Retina (tissue), 1 donor: ENCODE data around the gene CNTD1.
"Not testable (repeated sequence)": the region's sequence is repeated elsewhere in the genome, so short reads cannot be mapped to it uniquely, and the experiment has no call there.

Experiments
- DNase-seq: peaks from one replicate; pipeline ENCODE4 v3.0.0-alpha.2; 2016

The CNTD1 gene

DNA sequence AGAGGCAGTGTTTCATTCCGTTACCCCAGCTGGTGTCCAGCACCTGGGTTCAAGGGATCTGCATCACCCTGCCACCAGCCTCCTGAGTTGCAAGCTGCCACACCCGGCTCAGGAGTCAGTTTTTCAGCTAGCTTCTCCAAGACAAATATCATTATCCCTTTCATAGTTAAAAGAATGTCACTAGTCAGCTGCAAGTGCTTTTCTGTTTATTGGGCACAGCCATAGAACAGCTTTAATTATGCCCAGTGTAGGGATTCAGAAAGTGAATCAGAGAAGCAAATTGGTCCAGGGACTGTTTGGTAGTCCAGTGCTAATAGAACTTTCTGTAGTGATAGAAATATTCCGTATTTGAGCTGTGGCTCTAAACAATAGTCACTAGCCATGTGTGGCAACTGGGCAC lies 49.4 kb downstream of the CNTD1 start:
- DNase-seq: no peak

- no peak for DNase-seq
Measured at GRCh38 chr17:42849031-42849430, 50.4 kb downstream of the CNTD1 start.

- no peak for DNase-seq
Measured at GRCh38 chr17:42849451-42850181, 51.0 kb downstream of the CNTD1 start.

DNA sequence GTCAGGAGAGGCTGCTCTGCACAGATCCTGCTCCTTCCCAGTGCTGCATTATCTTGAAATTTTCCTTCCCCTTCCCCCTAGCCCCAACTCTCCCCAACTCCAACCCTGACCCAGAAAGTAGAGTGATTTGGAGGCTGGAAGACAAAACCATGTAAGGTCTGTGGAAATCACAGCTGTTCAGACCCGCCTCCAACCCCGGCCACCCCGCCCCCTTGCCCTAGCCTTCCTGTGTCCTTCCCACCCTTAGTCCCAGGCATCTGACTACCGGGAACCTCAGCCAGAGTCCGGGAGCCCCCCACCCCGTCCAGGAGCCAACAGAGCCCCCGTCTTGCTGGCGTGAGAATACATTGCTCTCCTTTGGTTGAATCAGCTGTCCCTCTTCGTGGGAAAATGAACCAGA lies 52.3 kb downstream of the CNTD1 start, which contains the start of gene AOC3:
Gene AOC3, plus strand, starts transcription at position 246 of the 400 bp plus-strand sequence. Its CDS starts 145 bp downstream, at position 391.
- DNase-seq: no peak

GRCh38 chr17:42851371-42852240 lies 52.9 kb downstream of the CNTD1 start:
- DNase-seq: not testable (repeated sequence)

GRCh38 chr17:42852351-42852750 lies 53.7 kb downstream of the CNTD1 start:
- DNase-seq: no peak

GRCh38 chr17:42853004-42853403 lies 54.3 kb downstream of the CNTD1 start:
- DNase-seq: no peak

DNA sequence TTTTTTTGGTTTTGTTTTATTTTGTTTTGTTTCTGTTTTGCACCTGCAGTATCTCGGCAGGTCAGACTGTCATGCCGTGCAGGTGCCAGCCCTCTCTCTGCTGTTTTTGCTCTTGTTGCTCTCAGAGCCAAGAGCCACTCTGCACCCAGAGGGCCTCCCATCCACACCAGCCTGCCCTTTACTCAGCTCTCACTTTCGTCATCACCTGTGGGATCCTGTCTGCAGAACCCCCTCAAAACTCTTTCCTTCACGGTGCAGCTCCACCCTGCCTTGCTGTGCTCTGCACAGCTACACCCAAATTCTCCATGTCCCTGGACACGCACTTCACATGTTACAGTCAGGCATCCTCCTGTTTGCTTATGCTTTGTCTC lies 54.9 kb downstream of the CNTD1 start:
- DNase-seq: no peak

GRCh38 chr17:42853968-42854790 lies 55.5 kb downstream of the CNTD1 start:
- no peak for DNase-seq

DNA sequence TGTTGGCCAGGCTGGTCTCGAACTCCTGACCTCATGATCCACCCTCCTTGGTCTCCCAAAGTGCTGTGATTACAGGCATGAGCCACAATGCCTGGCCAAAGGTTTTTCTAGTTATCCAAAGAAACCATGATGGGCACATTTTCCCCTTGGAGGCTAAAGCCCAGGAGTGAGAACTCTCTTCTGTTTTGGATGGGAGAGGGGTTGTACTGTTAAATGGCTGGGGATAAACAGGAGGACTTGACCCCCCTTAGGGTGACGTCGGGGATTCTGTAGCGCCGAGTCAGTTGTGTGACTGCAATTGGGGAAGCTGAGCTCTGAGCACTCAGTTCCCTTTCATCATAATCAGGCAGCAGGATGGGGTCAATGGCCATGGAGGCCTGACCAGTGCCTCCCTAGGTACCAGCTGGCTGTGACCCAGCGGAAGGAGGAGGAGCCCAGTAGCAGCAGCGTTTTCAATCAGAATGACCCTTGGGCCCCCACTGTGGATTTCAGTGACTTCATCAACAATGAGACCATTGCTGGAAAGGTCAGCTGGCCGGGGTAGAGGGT lies 56.5 kb downstream of the CNTD1 start:
- DNase-seq: no peak

- DNase-seq: not testable (repeated sequence)
Measured at GRCh38 chr17:42856093-42856492, 57.4 kb downstream of the CNTD1 start.

- DNase-seq: not testable (repeated sequence)
Measured at GRCh38 chr17:42856516-42856915, 57.9 kb downstream of the CNTD1 start.

- DNase-seq: no peak
Measured at GRCh38 chr17:42857389-42857788, 58.7 kb downstream of the CNTD1 start.
